Globus pallidus (tissue), 1 donor: ENCODE measurements around the gene TMEM92.
A peak's percentile ranks its signal among the peaks of the same experiment; 100 is the strongest.
"Not testable (repeated sequence)": the region's sequence is repeated elsewhere in the genome, so short reads cannot be mapped to it uniquely, and the experiment has no call there.

Experiments used
- DNase-seq: peaks from one replicate; pipeline ENCODE4 v3.0.0-alpha.2; 2015; ENCODE audit warnings: low spot score

TMEM92 gene

GRCh38 chr17:50262001-50262794 is 12.1 kb upstream of the TMEM92 start:
- no peak for DNase-seq

GRCh38 chr17:50263331-50264262 is 10.7 kb upstream of the TMEM92 start:
- DNase-seq, result no peak

GRCh38 chr17:50264263-50265113 is 9.8 kb upstream of the TMEM92 start:
- DNase-seq, result no peak

- no peak for DNase-seq
Observed at GRCh38 chr17:50265212-50265611, 9.1 kb upstream of the TMEM92 start.

GRCh38 chr17:50265690-50266315 is 8.5 kb upstream of the TMEM92 start:
- DNase-seq, result no peak

- no peak for DNase-seq
Observed at GRCh38 chr17:50266384-50267073, 7.7 kb upstream of the TMEM92 start.

GRCh38 chr17:50267074-50267841 is 7.0 kb upstream of the TMEM92 start:
- DNase-seq, result no peak

GRCh38 chr17:50268026-50268425 is 6.2 kb upstream of the TMEM92 start:
- no peak for DNase-seq

- DNase-seq, result no peak
Observed at GRCh38 chr17:50268743-50269275, 5.5 kb upstream of the TMEM92 start.

- DNase-seq, result peak; percentile 20
Observed at GRCh38 chr17:50269477-50270434, 4.5 kb upstream of the TMEM92 start.

- peak; percentile 21 for DNase-seq
Observed at GRCh38 chr17:50270435-50271362, 3.6 kb upstream of the TMEM92 start.

- DNase-seq, result not testable (repeated sequence)
Observed at GRCh38 chr17:50271363-50271750, 2.9 kb upstream of the TMEM92 start.

GRCh38 chr17:50272246-50272645 is 2.0 kb upstream of the TMEM92 start:
- DNase-seq, result no peak

GRCh38 chr17:50272711-50273653 is 1.3 kb upstream of the TMEM92 start:
- DNase-seq, result peak; percentile 5

- no peak for DNase-seq
Observed at GRCh38 chr17:50273654-50274040, 619 bp upstream of the TMEM92 start.

GRCh38 chr17:50274897-50275221 is 593 bp downstream of the TMEM92 start:
- DNase-seq, result no peak

- no peak for DNase-seq
Observed at GRCh38 chr17:50275279-50275678, 1.0 kb downstream of the TMEM92 start.
